GM11168 (cell line): Measurements from ENCODE around the gene SPATA31E1.
"Not testable (repeated sequence)": the region's sequence is repeated elsewhere in the genome, so short reads cannot be mapped to it uniquely, and the experiment has no call there.

Experiments used
- in situ Hi-C: fragments of 300-500 bp; cut with MboI; formaldehyde crosslinking; loops from one replicate; pipeline ENCODE4 v1.12.0; 2022; ENCODE audit warnings: low sequenced_read_pairs; ENCODE audit not compliant: unreplicated experiment

Gene SPATA31E1

GRCh38 chr9:87919013-87919412, 36.3 kb downstream of the SPATA31E1 start:
- in situ Hi-C loops = loop anchor here (10.0 kb wide), 1 partner anchor 216 kb away; the partner anchor contains the start of gene SPATA31C2

GRCh38 chr9:87921561-87921960, 38.9 kb downstream of the SPATA31E1 start:
- in situ Hi-C loops = not testable (repeated sequence)

- in situ Hi-C loops = not testable (repeated sequence)
These were observed 40.3 kb downstream of the SPATA31E1 start for GRCh38 chr9:87923012-87923411.

GRCh38 chr9:87924851-87925250, 42.2 kb downstream of the SPATA31E1 start:
- in situ Hi-C loops = not testable (repeated sequence)

GRCh38 chr9:87929152-87929551, 46.5 kb downstream of the SPATA31E1 start:
- in situ Hi-C loops = not testable (repeated sequence)

- in situ Hi-C loops = loop anchor here (10.0 kb wide), 1 partner anchor 180 kb away; no protein-coding TSS in a partner anchor
These were observed 51.8 kb downstream of the SPATA31E1 start for GRCh38 chr9:87934444-87934843.

GRCh38 chr9:87937352-87937751, 54.7 kb downstream of the SPATA31E1 start:
- in situ Hi-C loops = loop anchor here (10.0 kb wide), 1 partner anchor 177 kb away; no protein-coding TSS in a partner anchor

GRCh38 chr9:87937918-87938317, 55.2 kb downstream of the SPATA31E1 start:
- in situ Hi-C loops = loop anchor here (10.0 kb wide), 1 partner anchor 177 kb away; no protein-coding TSS in a partner anchor

- in situ Hi-C loops = loop anchor here (10.0 kb wide), 1 partner anchor 176 kb away; no protein-coding TSS in a partner anchor
These were observed 55.7 kb downstream of the SPATA31E1 start for GRCh38 chr9:87938336-87938735.
